Endothelial cell of umbilical vein (primary cell): ENCODE data around the gene NPPB.

Source experiments
- EZH2 ChIP-seq: IDR thresholded peaks from 2 replicates; pipeline ENCODE4 v1.6.1; 2012; ENCODE audit warnings: borderline replicate concordance, low read depth, mild to moderate bottlenecking, moderate library complexity, low read length, inconsistent platforms; ENCODE audit not compliant: severe bottlenecking
- JUN ChIP-seq: IDR thresholded peaks from 2 replicates; pipeline ENCODE4 v1.6.1; 2011; ENCODE audit warnings: borderline replicate concordance, low read depth; ENCODE audit not compliant: insufficient read length, insufficient read depth
- MYC ChIP-seq: IDR thresholded peaks from one replicate; pipeline ENCODE4 v1.6.1; 2011; ENCODE audit warnings: mild to moderate bottlenecking, low read depth, low read length
- POLR2A ChIP-seq: IDR thresholded peaks from 2 replicates; pipeline ENCODE4 v1.6.1; 2012; ENCODE audit warnings: low read depth, mild to moderate bottlenecking, control low read depth, low read length
- TF ChIP-seq, protein P1 (sequence below), 2 donors: IDR thresholded peaks; 1 replicate in 1 of 2; 2 replicates in 1 of 2; pipeline ENCODE4 v1.5.1; 2011; ENCODE audit warnings: low read length in 2 of 2, mild to moderate bottlenecking in 2 of 2, moderate library complexity in 2 of 2, control low read depth in 1 of 2, inconsistent platforms in 1 of 2, low read depth in 1 of 2; ENCODE audit not compliant: insufficient read depth in 1 of 2; ENCODE audit errors: extremely low read depth in 1 of 2

GRCh38 chr1:11878891-11879190 is 20.1 kb upstream of the NPPB start:
- TF ChIP-seq JUN, result no peak
- TF ChIP-seq, protein P1, sequence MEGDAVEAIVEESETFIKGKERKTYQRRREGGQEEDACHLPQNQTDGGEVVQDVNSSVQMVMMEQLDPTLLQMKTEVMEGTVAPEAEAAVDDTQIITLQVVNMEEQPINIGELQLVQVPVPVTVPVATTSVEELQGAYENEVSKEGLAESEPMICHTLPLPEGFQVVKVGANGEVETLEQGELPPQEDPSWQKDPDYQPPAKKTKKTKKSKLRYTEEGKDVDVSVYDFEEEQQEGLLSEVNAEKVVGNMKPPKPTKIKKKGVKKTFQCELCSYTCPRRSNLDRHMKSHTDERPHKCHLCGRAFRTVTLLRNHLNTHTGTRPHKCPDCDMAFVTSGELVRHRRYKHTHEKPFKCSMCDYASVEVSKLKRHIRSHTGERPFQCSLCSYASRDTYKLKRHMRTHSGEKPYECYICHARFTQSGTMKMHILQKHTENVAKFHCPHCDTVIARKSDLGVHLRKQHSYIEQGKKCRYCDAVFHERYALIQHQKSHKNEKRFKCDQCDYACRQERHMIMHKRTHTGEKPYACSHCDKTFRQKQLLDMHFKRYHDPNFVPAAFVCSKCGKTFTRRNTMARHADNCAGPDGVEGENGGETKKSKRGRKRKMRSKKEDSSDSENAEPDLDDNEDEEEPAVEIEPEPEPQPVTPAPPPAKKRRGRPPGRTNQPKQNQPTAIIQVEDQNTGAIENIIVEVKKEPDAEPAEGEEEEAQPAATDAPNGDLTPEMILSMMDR (IDR thresholded peaks at IDR 0.05; ENCODE audit: extremely low read depth in 1 of 2, insufficient read depth in 1 of 2, low read depth in 1 of 2, low read length in 2 of 2), result no peak
- TF ChIP-seq POLR2A, result no peak
- TF ChIP-seq MYC, result no peak
- no peak for TF ChIP-seq EZH2
